GM04504 (cell line): ENCODE data around the gene VIT.
A peak's percentile ranks its signal among the peaks of the same experiment; 100 is the strongest.
"Not testable (repeated sequence)": the region's sequence is repeated elsewhere in the genome, so short reads cannot be mapped to it uniquely, and the experiment has no call there.

Experiments used
- DNase-seq: peaks from one replicate; pipeline ENCODE4 v3.0.0-alpha.2; 2012; ENCODE audit warnings: low read depth

VIT gene

GRCh38 chr2:36677996-36678605 is 18.4 kb upstream of the VIT start:
- peak; percentile 15 for DNase-seq

GRCh38 chr2:36678856-36679255 is 17.7 kb upstream of the VIT start:
- no peak for DNase-seq

DNA sequence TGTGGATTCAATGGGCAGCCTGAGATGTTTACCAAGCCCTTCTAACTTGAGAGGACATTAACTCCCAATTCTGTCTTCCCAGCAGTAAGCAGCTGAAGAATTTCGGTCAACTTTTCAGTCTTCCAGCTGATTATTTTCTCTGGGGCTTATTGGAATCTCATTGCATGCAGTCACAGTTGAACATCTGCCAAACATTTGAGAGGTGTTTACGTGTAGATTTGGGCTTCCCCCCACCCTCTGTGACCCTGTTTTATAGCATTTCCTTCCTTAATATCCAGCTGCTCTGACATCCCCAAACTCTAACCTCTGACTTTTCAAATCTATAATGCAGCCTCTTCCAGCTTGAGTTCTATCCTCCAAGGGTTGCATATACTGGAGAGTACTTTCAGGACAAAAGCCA is 16.5 kb upstream of the VIT start:
- DNase-seq = no peak

- no peak for DNase-seq
Measured at GRCh38 chr2:36682562-36682961, 13.9 kb upstream of the VIT start.

DNA sequence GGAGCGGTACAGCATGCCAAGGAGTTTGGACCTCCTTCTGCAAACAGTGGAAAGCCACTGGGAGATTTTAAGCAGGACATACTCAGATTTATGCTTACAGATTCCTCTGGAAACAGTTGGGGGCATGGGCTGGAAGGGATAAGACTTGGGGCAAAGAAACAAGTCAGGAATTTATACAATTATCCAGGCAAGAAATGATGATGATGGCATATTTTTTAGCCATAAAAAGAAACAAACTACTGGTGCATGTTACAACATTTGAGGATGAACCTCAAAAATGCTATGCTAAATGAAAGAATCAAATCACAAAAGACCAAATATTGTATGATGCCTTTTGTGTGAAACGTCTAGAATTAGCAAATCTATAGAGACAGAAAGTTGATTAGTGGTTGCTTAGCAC is 13.5 kb upstream of the VIT start:
- no peak for DNase-seq

DNA sequence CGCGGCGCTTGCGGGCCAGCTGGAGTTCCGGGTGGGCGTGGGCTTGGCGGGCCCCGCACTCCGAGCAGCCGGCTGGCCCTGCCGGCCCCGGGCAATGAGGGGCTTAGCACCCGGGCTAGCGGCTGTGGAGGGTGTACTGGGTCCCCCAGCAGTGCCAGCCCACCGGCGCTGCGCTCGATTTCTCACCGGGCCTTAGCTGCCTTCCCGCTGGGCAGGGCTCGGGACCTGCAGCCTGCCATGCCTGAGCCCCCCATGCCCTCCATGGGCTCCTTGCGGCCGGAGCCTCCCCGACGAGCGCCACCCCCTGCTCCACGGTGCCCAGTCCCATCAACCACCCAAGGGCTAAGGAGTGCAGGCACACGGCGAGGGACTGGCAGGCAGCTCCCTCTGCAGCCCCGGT is 8.2 kb upstream of the VIT start:
- not testable (repeated sequence) for DNase-seq

- not testable (repeated sequence) for DNase-seq
Measured at GRCh38 chr2:36689013-36689412, 7.5 kb upstream of the VIT start.

DNA sequence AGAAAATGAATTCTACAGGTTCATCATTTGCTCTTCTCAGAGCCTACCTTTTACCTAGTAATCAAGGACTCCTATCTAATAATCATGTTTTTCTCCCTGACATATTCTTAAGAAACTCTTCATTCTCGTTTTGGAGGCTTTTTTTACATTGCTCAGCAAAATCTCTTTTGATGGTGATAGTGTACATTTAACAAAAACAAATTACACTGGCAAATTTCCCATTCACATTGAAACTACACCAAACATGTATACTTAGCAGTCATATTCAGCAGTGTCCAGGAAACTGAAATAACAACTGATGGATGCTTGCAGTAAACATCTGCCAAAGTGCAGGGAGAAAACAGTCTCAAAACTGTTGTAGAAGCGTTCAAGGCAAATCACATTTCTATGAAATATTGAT is 4.4 kb upstream of the VIT start:
- DNase-seq = no peak

- no peak for DNase-seq
Measured at GRCh38 chr2:36693825-36694224, 2.7 kb upstream of the VIT start.

- peak; percentile 62 for DNase-seq
Measured at GRCh38 chr2:36695746-36696415, 626 bp upstream of the VIT start.

DNA sequence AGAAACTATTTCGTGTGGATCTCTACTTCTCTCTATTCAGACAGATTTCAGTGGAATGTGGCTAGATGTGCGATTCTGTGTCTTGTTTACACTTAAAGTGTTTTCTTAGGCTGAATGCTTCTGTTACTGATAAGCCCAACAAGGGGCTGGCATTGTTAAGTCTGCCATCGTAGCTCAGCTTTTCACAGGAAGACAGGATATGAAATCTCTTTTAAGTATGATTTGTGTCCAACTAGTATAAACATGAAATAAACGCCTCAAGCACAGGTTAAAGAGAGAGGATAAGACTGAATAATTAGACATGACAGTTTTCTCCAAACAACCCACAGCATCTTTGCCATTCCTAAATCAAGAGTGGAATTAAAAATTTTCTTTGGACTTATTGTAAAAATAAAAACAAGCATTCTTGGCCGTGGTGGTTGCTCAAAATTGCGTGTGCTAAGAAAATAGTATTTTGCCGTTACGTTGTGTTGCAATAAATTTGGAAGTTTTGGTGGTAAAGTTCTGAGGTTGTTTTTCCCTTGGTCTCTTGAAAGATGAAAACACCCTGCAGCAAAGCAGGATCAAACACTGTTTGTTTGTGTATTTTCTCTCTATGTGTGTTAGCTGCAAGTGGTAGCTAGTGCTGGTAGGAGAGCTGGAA is 1.0 kb downstream of the VIT start:
- no peak for DNase-seq

DNA sequence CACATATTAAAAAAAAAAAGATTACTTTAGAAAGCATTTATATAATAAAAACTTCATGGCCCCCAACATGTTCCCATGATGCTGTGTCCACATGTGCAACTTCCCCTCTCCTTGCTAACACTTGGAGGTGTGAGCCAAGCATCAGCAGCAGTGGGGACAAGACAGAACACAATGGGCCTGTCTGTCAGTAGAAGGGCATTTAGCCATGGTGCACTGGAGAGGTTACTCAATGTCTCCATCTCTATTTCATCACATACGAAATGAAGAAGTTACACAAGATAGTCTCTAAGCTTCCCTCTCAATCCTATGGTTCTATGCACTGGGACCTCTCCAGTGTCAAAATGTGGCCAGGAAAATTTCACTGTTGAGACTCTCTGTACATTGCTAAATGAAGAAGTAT is 2.5 kb downstream of the VIT start:
- DNase-seq = no peak

DNA sequence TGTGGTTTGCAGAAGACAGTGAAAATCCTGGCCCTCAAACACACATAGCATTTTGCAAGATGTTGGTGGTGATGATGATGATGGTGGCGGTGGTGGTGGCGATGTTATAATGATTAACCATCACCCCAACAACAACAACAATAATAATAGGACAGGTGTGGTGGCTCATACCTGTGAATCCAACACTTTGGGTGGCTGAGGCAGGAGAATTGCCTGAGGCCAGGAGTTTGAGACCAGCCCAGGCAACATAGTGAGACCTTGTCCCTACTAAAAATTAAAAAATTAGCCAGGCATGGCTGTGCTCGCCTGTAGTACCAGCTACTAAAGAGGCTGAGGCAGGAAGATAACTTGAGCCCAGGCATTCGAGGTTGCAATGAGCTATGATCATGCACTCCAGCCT is 3.8 kb downstream of the VIT start:
- DNase-seq = no peak

- DNase-seq = no peak
Measured at GRCh38 chr2:36701391-36701795, 4.9 kb downstream of the VIT start.

- DNase-seq = no peak
Measured at GRCh38 chr2:36701918-36702317, 5.4 kb downstream of the VIT start.

DNA sequence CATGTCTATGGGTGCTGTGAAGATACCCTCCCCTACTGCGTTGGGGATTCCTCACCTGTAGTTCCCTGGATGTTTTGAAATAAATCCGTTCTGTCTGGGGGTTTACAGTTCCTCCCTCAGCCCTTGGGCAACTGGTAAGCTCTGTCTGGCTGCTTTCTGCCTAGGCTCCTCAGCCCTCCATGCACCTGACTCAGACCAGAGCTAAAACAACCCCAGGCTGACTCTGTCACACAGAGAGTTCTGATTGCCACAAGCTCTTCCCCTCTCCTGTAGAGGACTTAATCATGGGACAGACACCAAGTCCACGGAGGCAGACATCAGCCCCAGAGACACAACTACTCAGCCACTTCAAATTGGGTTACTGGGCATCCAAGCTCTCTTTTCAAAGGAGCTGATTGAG is 6.3 kb downstream of the VIT start:
- DNase-seq = no peak

DNA sequence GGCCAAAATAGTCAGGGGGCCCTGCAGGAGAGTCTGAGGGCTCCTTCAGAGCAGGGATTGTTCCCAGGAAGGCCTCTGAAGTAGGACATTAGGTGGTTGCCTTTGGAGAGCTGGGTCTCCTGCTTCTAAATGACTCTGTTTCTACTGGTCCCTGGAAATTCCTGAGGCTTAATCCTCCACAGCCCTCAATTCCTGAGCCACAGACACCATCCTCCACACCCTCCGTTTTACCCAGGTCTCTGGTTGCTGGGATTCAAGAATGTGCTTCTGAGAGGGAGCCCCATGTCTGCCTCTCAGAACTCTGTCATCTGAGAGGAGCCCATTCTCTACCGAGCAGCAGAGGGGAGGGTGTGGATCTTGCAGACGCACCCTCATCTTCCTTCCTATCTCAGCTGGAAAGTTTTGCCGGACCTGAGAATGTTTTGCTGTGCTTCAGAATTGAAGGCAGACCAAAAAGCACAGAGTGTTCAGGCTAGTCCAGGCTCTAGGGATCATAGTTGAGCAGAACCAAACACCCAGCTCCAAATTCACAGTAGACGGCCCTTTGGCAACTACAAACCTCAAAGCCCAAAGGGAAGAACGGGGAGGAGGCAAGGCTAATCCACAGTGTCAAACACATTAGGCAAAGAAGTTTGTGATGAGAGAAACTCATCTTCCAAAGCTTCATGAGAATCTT is 8.1 kb downstream of the VIT start:
- no peak for DNase-seq

GRCh38 chr2:36705326-36706020 is 9.0 kb downstream of the VIT start:
- DNase-seq = no peak

- DNase-seq = no peak
Measured at GRCh38 chr2:36706021-36706876, 9.7 kb downstream of the VIT start.

- peak; percentile 60 for DNase-seq
Measured at GRCh38 chr2:36707050-36707449, 10.5 kb downstream of the VIT start.

GRCh38 chr2:36708041-36708741 is 11.7 kb downstream of the VIT start:
- DNase-seq = peak; percentile 95
